Left lung (tissue), 10 donors: Measurements from ENCODE around the gene RPS6KA3. TPM values are rescaled to one million over a fixed set of nuclear protein-coding genes. Genes with fewer than 3 reads are reported as not detected.

Source experiments
- ATAC-seq: fragments of 200-7000 bp; cut with Tn5 transposase; one replicate; pipeline ENCODE4 v1.9.1; 2020; ENCODE audit warnings: moderate library complexity
- DNase-seq, 4 donors: peaks; one replicate each; pipeline ENCODE4 v3.0.0-alpha.2; 2013 to 2020
- H3K27ac ChIP-seq, 2 donors: fragments of 200-600 bp; sonication (generic) in 1 of 2; one replicate each; pipeline versions ENCODE4 v1.5.0 to v1.8.0; 2020 to 2021
- H3K27me3 ChIP-seq, 2 donors: fragments of 200-600 bp; sonication (generic) in 1 of 2; one replicate each; pipeline versions ENCODE4 v1.5.0 to v1.8.0; 2020 to 2021
- H3K36me3 ChIP-seq, 2 donors: fragments of 200-600 bp; sonication (generic) in 1 of 2; one replicate each; pipeline versions ENCODE4 v1.5.0 to v1.8.0; 2020 to 2021
- H3K4me1 ChIP-seq, 2 donors: fragments of 200-600 bp; one replicate each; pipeline ENCODE4 v1.8.0; 2021
- H3K4me3 ChIP-seq, 2 donors: fragments of 200-600 bp; sonication (generic) in 1 of 2; one replicate each; pipeline versions ENCODE4 v1.5.0 to v1.8.0; 2020 to 2021; ENCODE audit warnings: mild to moderate bottlenecking in 1 of 2
- H3K9me3 ChIP-seq, 2 donors: fragments of 200-600 bp; sonication (generic) in 1 of 2; one replicate each; pipeline versions ENCODE4 v1.5.0 to v1.8.0; 2020 to 2021
- intact Hi-C, 2 donors: fragments of 100-400 bp; cut with DNase I; formaldehyde crosslinking; loops; one replicate each; pipeline versions ENCODE4 v1.11.2 to v1.14.2; 2022
- polyA plus RNA-seq, 6 donors: library from polyadenylated mRNA; unstranded; fragments of 120-200 nt; gene quantifications; one replicate each; pipeline ENCODE4 v1.2.1, GENCODE V29; 2013; ENCODE audit not compliant: insufficient read length in 6 of 6
- total RNA-seq, 2 donors: library from RNA; stranded (reverse); fragmentation: NEBNext Ultra II Directional; extraction: Animal tissue kit (Norgen Biotek cat#: 25700); gene quantifications; one replicate each; pipeline ENCODE4 v1.2.1, GENCODE V29; 2021
- TF ChIP-seq, protein P1 (sequence below), 2 donors: fragments of 200-600 bp; sonication (generic) in 1 of 2; IDR thresholded peaks; one replicate each; pipeline versions ENCODE4 v1.5.0 to v1.8.0; 2021; ENCODE audit warnings: antibody characterized with exemption in 2 of 2
- donor health status: DM: no; HTN: yes; CAD: no.
- donor health status: DM: no; HTN: no; CAD: no.

Gene RPS6KA3
- total and polyA plus RNA-seq, 8 donors: 40.2 to 73.5 (median 45.4) TPM

DNA sequence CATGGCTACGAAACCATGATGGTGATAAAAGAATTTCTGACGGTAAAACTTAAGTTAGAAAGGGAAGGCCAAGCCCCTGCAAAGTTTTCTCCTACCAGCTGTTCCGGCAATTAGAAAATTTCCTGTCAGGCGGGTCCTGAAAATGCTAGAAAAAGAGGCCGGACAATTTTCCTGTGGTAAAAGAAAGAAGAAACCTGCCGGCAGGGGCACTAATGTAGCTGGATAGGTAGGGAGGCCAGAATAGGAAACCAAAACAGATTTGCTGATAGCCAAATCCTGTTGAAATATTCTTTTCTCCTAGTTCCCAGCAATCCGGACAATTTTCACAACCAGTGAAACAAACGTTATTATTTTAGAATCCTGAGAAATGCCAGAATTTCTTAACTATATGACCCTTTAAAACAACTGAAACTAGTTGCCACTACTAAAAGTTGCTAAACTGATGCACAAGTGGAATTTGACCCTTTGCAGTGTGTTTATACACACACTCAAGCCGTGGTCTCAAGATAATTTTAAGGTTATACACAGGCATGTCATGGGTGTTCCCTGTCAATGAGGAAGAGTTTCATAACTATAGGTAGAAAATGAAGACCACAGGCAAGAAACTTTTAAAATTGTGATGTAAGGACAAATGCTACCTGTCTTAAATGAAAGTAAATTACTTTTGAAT lies 47.7 kb downstream of the RPS6KA3 start:
- H3K27ac ChIP-seq: peak overlapping the region; percentile 34 to 55

DNA sequence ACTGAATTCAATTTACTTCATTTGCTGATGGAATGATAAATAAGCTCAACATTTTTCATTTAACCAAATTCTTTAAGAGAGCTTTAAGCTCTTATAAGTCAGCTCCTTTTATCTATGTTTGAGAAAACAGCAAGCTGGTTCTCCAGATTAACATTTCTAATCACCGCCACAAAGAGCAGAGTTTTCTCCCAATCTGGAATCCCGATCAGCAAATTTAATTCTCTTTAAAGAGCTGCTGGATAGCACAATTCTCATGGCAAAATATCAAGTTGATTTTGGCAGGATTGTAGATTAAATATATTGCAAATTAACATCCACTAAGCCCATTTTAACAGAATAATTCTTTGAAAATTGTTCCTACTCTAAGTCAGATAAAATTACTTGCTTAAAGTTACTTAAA lies 48.8 kb downstream of the RPS6KA3 start:
- Histone ChIP-seq H3K4me3 (peak overlapping the region; percentile 2 to 19), H3K4me1 (peaks cover 0 to 3% of the 10 kb centered on the region in 2 donors), H3K36me3 (no peaks in the 10 kb centered on the region), H3K27ac (peak overlapping the region; percentile 34 to 55), H3K27me3 (peaks cover 0 to 6% of the 10 kb centered on the region in 2 donors), H3K9me3 (no peaks in the 10 kb centered on the region)
- no peak for DNase-seq
- intact Hi-C loops: no loop called here
- TF ChIP-seq, protein P1, sequence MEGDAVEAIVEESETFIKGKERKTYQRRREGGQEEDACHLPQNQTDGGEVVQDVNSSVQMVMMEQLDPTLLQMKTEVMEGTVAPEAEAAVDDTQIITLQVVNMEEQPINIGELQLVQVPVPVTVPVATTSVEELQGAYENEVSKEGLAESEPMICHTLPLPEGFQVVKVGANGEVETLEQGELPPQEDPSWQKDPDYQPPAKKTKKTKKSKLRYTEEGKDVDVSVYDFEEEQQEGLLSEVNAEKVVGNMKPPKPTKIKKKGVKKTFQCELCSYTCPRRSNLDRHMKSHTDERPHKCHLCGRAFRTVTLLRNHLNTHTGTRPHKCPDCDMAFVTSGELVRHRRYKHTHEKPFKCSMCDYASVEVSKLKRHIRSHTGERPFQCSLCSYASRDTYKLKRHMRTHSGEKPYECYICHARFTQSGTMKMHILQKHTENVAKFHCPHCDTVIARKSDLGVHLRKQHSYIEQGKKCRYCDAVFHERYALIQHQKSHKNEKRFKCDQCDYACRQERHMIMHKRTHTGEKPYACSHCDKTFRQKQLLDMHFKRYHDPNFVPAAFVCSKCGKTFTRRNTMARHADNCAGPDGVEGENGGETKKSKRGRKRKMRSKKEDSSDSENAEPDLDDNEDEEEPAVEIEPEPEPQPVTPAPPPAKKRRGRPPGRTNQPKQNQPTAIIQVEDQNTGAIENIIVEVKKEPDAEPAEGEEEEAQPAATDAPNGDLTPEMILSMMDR (IDR thresholded peaks at IDR 0.05): no peak
- no peak for ATAC-seq

More for the DNA sequence above, 47.7 kb downstream of the RPS6KA3 start:
- peak; percentile 31 for ATAC-seq
- no peaks in the 10 kb centered on the region for H3K9me3 ChIP-seq
- H3K36me3 ChIP-seq: no peaks in the 10 kb centered on the region
- peaks cover 0 to 6% of the 10 kb centered on the region in 2 donors for H3K27me3 ChIP-seq
- peak in 1 of 4 donors; percentile 39 for DNase-seq
- TF ChIP-seq, protein P1 (IDR thresholded peaks at IDR 0.05): no peak
- H3K4me3 ChIP-seq: peak overlapping the region in 1 of 2 donors; percentile 19
- peaks cover 0 to 3% of the 10 kb centered on the region in 2 donors for H3K4me1 ChIP-seq
- intact Hi-C loops: no loop called here

DNA sequence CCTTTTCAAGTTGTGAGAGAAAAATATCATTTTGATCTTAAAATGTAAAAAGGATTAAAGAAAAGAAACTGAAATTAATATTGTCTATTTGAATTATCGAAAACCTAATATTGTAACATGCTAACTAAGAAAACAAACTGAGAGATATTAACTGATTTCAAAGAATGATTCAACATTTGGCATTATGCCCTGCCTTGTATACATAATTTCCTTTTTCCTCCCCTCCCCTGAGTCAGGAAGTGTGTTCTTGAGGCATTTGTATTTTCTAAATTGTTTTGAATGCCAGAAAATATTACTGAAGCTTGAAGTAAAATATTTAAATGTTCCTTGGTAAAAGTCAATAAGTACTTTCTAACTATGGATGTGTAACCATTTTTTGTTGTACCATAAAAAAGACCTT lies 49.4 kb downstream of the RPS6KA3 start:
- DNase-seq: peak in 1 of 4 donors; percentile 51
- H3K4me3 ChIP-seq: peak overlapping the region in 1 of 2 donors; percentile 19
- H3K27me3 ChIP-seq: peaks cover 0 to 6% of the 10 kb centered on the region in 2 donors

DNA sequence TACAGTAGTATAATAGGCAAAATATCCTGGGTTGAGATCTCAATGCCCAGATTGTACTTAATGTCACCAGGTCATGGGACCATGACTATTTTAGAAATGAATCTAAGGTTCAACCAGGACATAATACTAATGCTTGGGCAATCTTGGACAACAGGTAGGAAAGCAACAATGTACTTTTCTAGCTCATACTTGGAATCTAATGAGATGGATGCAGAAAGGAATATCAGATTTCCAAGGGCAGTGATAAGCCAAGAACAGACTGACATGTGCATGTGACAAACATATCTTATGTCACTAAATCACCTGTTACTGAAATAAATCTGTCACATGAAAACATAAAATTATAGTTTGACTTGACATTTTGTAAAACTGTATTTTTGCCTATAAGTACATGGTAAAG lies 51.1 kb downstream of the RPS6KA3 start:
- ATAC-seq (no peak), DNase-seq (no peak)
- Histone ChIP-seq H3K4me1 (peaks cover 0 to 3% of the 10 kb centered on the region in 2 donors), H3K9me3 (no peaks in the 10 kb centered on the region), H3K27ac (no peak overlapping the region), H3K4me3 (no peak overlapping the region), H3K36me3 (no peaks in the 10 kb centered on the region), H3K27me3 (peaks cover 0 to 6% of the 10 kb centered on the region in 2 donors)
- intact Hi-C loops: no loop called here
- TF ChIP-seq, protein P1 (IDR thresholded peaks at IDR 0.05): no peak

More for the DNA sequence above, 49.4 kb downstream of the RPS6KA3 start:
- Histone ChIP-seq H3K9me3 (no peaks in the 10 kb centered on the region), H3K27ac (peak overlapping the region in 1 of 2 donors; percentile 55), H3K4me1 (peaks cover 0 to 3% of the 10 kb centered on the region in 2 donors), H3K36me3 (no peaks in the 10 kb centered on the region)
- peak; percentile 27 for ATAC-seq
- intact Hi-C loops: no loop called here
- TF ChIP-seq, protein P1 (IDR thresholded peaks at IDR 0.05): no peak

DNA sequence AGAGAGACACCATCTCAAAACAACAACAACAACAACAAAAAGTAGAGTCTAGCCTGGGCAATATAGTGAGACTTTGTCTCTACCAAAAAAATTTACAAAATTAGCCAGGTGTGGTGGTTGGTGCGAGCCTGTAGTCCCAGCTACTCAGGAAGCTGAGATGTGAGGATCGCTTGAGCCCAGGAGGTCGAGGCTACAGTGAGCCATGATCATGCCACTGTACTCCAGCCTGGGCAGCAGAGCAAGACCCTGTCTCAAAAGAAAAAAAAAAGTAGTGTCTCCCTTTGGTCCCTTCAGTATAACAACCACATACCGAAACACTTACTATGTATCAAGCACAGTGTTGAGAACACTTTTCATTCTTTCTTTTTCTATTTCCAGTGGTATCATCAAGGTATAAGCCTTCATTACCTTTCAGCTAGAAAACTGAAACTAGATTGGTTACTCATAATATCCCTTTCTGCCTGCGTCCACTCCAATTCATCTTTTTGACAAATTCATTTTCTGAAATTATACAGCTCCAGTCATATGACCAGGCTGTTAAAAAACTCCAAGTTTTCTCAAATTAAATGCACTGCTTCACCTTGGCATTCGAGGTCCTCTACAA lies 54.1 kb downstream of the RPS6KA3 start:
- TF ChIP-seq, protein P1 (IDR thresholded peaks at IDR 0.05): no peak
- intact Hi-C loops: no loop called here
- H3K27ac ChIP-seq: no peak overlapping the region
- no peak for DNase-seq
- H3K36me3 ChIP-seq: peaks cover 0 to 12% of the 10 kb centered on the region in 2 donors
- peaks cover 0 to 3% of the 10 kb centered on the region in 2 donors for H3K4me1 ChIP-seq
- no peak overlapping the region for H3K4me3 ChIP-seq
- ATAC-seq: no peak
- H3K9me3 ChIP-seq: no peaks in the 10 kb centered on the region
- H3K27me3 ChIP-seq: no peaks in the 10 kb centered on the region
